Measurements from ENCODE around the gene SIRT4.

Gene SIRT4

DNA sequence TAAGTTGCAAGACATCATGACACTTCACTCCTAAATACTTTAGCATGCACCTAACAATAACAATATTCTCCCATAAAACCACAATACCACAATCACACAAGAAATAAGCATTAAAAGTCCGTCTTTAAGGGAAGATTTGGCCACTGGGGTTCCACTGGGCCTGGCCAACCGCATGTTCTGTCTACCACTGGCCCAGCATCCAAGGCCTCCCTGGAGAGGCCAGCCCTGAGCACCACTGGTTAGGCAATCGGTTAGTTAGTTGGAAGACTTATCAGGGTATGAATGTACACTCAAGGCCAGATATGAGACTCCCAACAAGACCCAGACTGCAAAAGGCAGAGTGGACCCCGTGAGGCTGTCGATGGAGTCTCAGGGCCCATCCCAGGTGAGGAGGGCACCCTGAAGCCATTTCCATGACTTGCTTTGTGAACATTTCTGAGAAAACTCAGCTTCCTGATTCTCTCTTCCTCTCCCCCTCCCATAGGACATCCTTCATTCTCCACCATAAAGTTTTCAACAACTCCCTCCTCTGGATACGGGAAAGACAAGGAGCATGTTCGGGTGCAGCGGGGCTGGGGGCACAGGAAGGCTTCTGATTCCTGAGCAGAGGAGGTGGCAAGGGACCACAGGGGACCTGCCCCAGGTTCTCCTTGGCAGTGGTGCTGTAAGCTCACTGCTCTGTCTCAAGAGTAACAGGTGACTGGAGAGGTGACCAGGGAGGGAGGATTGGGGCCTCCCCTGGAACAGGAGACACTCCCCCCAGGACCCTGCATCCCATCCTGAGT is 42.5 kb upstream of the SIRT4 start:
- no peak overlapping the region for H2BK5ac ChIP-seq (ENCODE audit: low read length)
- H3K27ac ChIP-seq (ENCODE audit: low read depth, low read length) = no peak overlapping the region
- H3K18ac ChIP-seq (ENCODE audit: low read length) = no peak overlapping the region
- peaks cover 13% of the 10 kb centered on the region for H3K79me1 ChIP-seq (ENCODE audit: low read length)
- peaks cover 93% of the 10 kb centered on the region for H3K79me2 ChIP-seq (ENCODE audit: control insufficient read depth, insufficient read depth, low read length)
- DNase-seq = no peak
- H3K9ac ChIP-seq (ENCODE audit: low read length) = peak overlapping the region; percentile 16
- no peak overlapping the region for H3K56ac ChIP-seq (ENCODE audit: low read length)
- H2BK15ac ChIP-seq (replicated peaks; ENCODE audit: low read depth) = no peak overlapping the region
- WGBS (ENCODE audit: extremely low coverage, insufficient coverage, low lambda C conversion rate) = 100% methylated on average over 1 of the region's 8 CpGs
- H3K36me3 ChIP-seq (ENCODE audit: control insufficient read depth, insufficient read depth, low read length) = peaks cover 3% of the 10 kb centered on the region
- no peak overlapping the region for H3K23ac ChIP-seq (ENCODE audit: low read length)
- peaks cover 38% of the 10 kb centered on the region for H3K4me1 ChIP-seq (ENCODE audit: control insufficient read depth, low read depth, low read length)
- H3K4me2 ChIP-seq (ENCODE audit: low read length) = no peak overlapping the region
- H2AK5ac ChIP-seq (ENCODE audit: low read length) = no peak overlapping the region
- no peaks in the 10 kb centered on the region for H3K27me3 ChIP-seq (ENCODE audit: insufficient read depth, low read length, poor library complexity)
- H3K4me3 ChIP-seq (ENCODE audit: low read length) = no peak overlapping the region
- no peak overlapping the region for H3K4ac ChIP-seq (ENCODE audit: low read depth, low read length)
- H4K8ac ChIP-seq (ENCODE audit: low read depth, low read length) = no peak overlapping the region
- no peak overlapping the region for H4K5ac ChIP-seq (ENCODE audit: low read length)
- no peak overlapping the region for H2BK120ac ChIP-seq (ENCODE audit: low read depth, low read length)

DNA sequence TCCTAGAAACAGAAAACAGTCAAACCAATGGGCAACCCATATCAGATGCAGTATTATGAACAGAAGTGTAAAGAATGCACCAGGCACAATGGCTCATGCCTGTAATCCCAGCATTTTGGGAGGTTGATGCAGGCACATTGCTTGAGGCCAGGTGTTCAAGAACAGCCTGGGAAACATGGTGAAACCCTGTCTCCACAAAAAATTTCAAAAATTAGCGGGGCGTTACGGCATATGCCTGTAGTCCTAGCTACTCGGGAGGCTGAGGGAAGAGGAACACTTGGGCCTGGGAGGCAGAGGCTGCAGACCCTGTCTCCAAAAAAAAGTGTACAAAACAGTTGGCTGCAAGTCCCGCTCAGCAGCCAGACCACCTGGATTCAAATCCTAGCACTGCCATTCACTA is 41.5 kb upstream of the SIRT4 start:
- peaks cover 2% of the 10 kb centered on the region for H3K36me3 ChIP-seq (ENCODE audit: control insufficient read depth, insufficient read depth, low read length)
- H3K18ac ChIP-seq (ENCODE audit: low read length) = no peak overlapping the region
- no peak overlapping the region for H2AK5ac ChIP-seq (ENCODE audit: low read length)
- no peak overlapping the region for H3K27ac ChIP-seq (ENCODE audit: low read depth, low read length)
- peaks cover 94% of the 10 kb centered on the region for H3K79me2 ChIP-seq (ENCODE audit: control insufficient read depth, insufficient read depth, low read length)
- H3K79me1 ChIP-seq (ENCODE audit: low read length) = peaks cover 13% of the 10 kb centered on the region
- no peak overlapping the region for H2BK15ac ChIP-seq (replicated peaks; ENCODE audit: low read depth)
- no peak overlapping the region for H3K23ac ChIP-seq (ENCODE audit: low read length)
- H4K5ac ChIP-seq (ENCODE audit: low read length) = no peak overlapping the region
- no peak overlapping the region for H3K4ac ChIP-seq (ENCODE audit: low read depth, low read length)
- H3K27me3 ChIP-seq (ENCODE audit: insufficient read depth, low read length, poor library complexity) = no peaks in the 10 kb centered on the region
- WGBS (ENCODE audit: extremely low coverage, insufficient coverage, low lambda C conversion rate) = no CpG with 5 or more reads among the region's 5 CpGs
- H3K56ac ChIP-seq (ENCODE audit: low read length) = no peak overlapping the region
- H3K4me2 ChIP-seq (ENCODE audit: low read length) = no peak overlapping the region
- H3K9ac ChIP-seq (ENCODE audit: low read length) = no peak overlapping the region
- no peak overlapping the region for H2BK5ac ChIP-seq (ENCODE audit: low read length)
- H3K4me1 ChIP-seq (ENCODE audit: control insufficient read depth, low read depth, low read length) = peaks cover 38% of the 10 kb centered on the region
- no peak overlapping the region for H2BK120ac ChIP-seq (ENCODE audit: low read depth, low read length)
- no peak overlapping the region for H4K8ac ChIP-seq (ENCODE audit: low read depth, low read length)
- no peak overlapping the region for H3K4me3 ChIP-seq (ENCODE audit: low read length)
- DNase-seq = no peak

DNA sequence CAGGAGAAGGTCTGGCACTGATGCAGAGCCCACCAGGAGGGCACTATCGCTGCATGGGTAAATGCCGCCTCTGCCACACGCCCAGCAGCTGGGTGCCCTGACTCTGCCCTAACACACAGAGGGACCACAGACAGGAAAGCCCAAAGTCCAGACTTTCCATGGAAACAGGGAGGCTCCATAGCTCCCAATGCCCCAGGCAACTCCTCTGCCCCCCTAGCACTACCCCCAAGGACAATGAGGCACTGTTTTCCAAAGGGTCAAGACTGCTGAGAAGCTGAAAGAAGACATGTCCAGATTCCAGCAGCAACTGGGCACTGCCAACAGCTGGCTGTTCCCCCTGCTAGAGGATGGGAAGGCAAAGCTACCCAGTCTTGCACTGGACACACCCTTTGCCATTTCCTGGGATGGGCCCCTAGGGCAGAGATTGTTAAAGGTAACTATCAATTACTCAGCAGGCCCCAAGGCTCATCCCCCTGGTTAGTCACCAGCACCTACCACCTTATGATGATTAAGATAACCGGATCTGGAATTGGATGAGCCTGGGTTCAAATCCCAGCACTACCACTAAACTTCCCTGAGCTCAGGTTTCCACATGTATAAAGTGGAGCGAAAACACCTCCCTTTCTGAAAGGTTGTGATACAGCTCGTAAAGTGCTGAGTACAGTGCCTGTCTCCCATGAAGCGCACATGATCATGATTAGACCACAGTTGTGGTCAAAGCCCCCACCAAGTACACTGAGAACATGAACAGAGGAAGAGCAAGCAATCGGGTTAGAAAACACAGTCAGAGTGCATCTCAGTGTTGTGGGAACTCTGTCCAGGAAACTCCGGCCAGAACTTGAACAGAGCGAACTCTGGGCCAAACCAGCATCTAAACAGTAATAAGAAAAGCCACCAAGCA is 39.9 kb upstream of the SIRT4 start:
- Histone ChIP-seq H3K27ac (ENCODE audit: low read depth, low read length) (no peak overlapping the region), H2BK15ac (replicated peaks; ENCODE audit: low read depth) (no peak overlapping the region), H2AK5ac (ENCODE audit: low read length) (no peak overlapping the region), H3K79me1 (ENCODE audit: low read length) (peaks cover 10% of the 10 kb centered on the region), H4K5ac (ENCODE audit: low read length) (no peak overlapping the region), H2BK5ac (ENCODE audit: low read length) (no peak overlapping the region), H3K9ac (ENCODE audit: low read length) (peak overlapping the region; percentile 96), H3K4me3 (ENCODE audit: low read length) (no peak overlapping the region), H3K36me3 (ENCODE audit: control insufficient read depth, insufficient read depth, low read length) (no peaks in the 10 kb centered on the region), H3K79me2 (ENCODE audit: control insufficient read depth, insufficient read depth, low read length) (peaks cover 81% of the 10 kb centered on the region), H3K18ac (ENCODE audit: low read length) (peak overlapping the region; percentile 7), H4K8ac (ENCODE audit: low read depth, low read length) (no peak overlapping the region), H3K4me1 (ENCODE audit: control insufficient read depth, low read depth, low read length) (peaks cover 38% of the 10 kb centered on the region), H3K27me3 (ENCODE audit: insufficient read depth, low read length, poor library complexity) (no peaks in the 10 kb centered on the region), H3K23ac (ENCODE audit: low read length) (peak overlapping the region; percentile 1), H2BK120ac (ENCODE audit: low read depth, low read length) (no peak overlapping the region), H3K56ac (ENCODE audit: low read length) (peak overlapping the region; percentile 99), H3K4ac (ENCODE audit: low read depth, low read length) (no peak overlapping the region), H3K4me2 (ENCODE audit: low read length) (peak overlapping the region; percentile 8)
- no peak for DNase-seq
- no CpG with 5 or more reads among the region's 10 CpGs for WGBS (ENCODE audit: extremely low coverage, insufficient coverage, low lambda C conversion rate)

DNA sequence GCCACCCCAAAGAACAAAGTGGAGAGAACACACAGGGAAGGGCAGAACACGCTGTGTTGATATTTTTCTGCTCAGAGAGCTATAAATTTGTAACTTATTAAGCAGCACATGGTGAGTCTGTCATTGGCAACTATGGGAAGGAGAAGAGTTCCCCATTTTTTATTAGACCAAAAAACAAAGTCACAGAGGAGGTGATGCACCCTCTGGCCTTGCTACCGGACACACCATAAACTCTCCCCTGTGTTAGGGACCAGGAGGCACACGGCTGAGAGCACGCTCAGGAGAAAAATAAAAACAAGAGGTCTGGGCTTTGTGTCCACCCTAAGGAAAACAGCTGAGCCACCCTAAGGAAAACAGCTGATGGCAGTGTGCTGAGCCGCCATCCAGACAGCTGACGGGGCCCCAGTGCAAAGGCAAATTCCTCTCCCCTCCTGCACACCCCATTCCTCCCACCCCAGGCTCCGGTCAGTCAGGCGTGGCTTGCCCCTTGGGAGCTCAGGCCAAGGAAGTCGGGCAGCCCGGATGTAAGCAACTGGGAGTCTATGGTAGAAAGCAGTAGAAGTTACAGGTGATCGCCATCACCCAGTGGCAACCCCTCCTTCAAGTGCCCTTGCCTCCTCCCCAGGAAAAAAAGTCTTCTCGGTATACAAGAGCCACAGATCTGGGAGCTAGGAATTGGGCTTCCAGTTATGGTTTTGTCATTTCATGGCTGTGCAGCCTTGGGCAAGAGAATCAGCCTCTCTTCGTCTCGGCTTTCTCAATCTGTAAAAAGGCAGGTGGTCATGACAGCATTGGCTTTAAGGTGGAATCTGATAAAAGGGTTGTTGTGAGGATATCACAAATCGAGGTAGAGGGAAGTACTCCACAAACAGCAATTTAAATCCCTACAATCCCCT is 39.0 kb upstream of the SIRT4 start:
- Histone ChIP-seq H2BK5ac (ENCODE audit: low read length) (peak overlapping the region; percentile 2), H3K18ac (ENCODE audit: low read length) (peak overlapping the region; percentile 7), H3K4me1 (ENCODE audit: control insufficient read depth, low read depth, low read length) (peaks cover 32% of the 10 kb centered on the region), H3K4ac (ENCODE audit: low read depth, low read length) (no peak overlapping the region), H3K36me3 (ENCODE audit: control insufficient read depth, insufficient read depth, low read length) (no peaks in the 10 kb centered on the region), H2BK120ac (ENCODE audit: low read depth, low read length) (no peak overlapping the region), H4K5ac (ENCODE audit: low read length) (no peak overlapping the region), H3K27me3 (ENCODE audit: insufficient read depth, low read length, poor library complexity) (no peaks in the 10 kb centered on the region), H3K4me3 (ENCODE audit: low read length) (no peak overlapping the region), H3K23ac (ENCODE audit: low read length) (peak overlapping the region; percentile 92), H3K79me1 (ENCODE audit: low read length) (peaks cover 9% of the 10 kb centered on the region), H3K27ac (ENCODE audit: low read depth, low read length) (no peak overlapping the region), H2BK15ac (replicated peaks; ENCODE audit: low read depth) (no peak overlapping the region), H3K4me2 (ENCODE audit: low read length) (peak overlapping the region; percentile 32), H2AK5ac (ENCODE audit: low read length) (no peak overlapping the region), H3K56ac (ENCODE audit: low read length) (peak overlapping the region; percentile 99), H3K9ac (ENCODE audit: low read length) (peak overlapping the region; percentile 96), H3K79me2 (ENCODE audit: control insufficient read depth, insufficient read depth, low read length) (peaks cover 72% of the 10 kb centered on the region), H4K8ac (ENCODE audit: low read depth, low read length) (no peak overlapping the region)
- WGBS (ENCODE audit: extremely low coverage, insufficient coverage, low lambda C conversion rate) = no CpG with 5 or more reads among the region's 15 CpGs
- no peak for DNase-seq

DNA sequence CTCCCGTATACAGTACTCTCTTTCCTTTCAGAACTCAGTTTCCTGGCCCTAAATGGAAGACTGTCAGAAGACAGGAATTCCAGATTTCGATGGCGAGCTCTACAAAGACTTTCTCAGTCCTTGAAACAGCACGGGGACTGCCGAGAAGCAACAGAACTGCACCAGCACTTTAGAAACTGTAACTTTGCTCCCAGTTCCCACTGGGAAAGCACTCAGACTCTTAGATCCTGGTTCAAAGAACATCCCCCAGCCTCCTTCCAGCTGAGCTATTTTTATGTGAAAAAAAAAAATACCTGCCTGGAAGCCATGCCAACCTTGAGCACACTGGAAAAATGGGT is 38.4 kb upstream of the SIRT4 start:
- Histone ChIP-seq H3K4ac (ENCODE audit: low read depth, low read length) (no peak overlapping the region), H3K4me2 (ENCODE audit: low read length) (peak overlapping the region; percentile 32), H4K5ac (ENCODE audit: low read length) (no peak overlapping the region), H2BK15ac (replicated peaks; ENCODE audit: low read depth) (no peak overlapping the region), H3K79me2 (ENCODE audit: control insufficient read depth, insufficient read depth, low read length) (peaks cover 67% of the 10 kb centered on the region), H2AK5ac (ENCODE audit: low read length) (no peak overlapping the region), H3K18ac (ENCODE audit: low read length) (no peak overlapping the region), H3K9ac (ENCODE audit: low read length) (peak overlapping the region; percentile 96), H2BK120ac (ENCODE audit: low read depth, low read length) (no peak overlapping the region), H3K36me3 (ENCODE audit: control insufficient read depth, insufficient read depth, low read length) (no peaks in the 10 kb centered on the region), H3K27me3 (ENCODE audit: insufficient read depth, low read length, poor library complexity) (no peaks in the 10 kb centered on the region), H3K27ac (ENCODE audit: low read depth, low read length) (no peak overlapping the region), H3K4me1 (ENCODE audit: control insufficient read depth, low read depth, low read length) (peaks cover 29% of the 10 kb centered on the region), H4K8ac (ENCODE audit: low read depth, low read length) (no peak overlapping the region), H3K56ac (ENCODE audit: low read length) (peak overlapping the region; percentile 99), H3K4me3 (ENCODE audit: low read length) (no peak overlapping the region), H3K79me1 (ENCODE audit: low read length) (peaks cover 9% of the 10 kb centered on the region), H3K23ac (ENCODE audit: low read length) (no peak overlapping the region), H2BK5ac (ENCODE audit: low read length) (no peak overlapping the region)
- DNase-seq = no peak
- WGBS (ENCODE audit: extremely low coverage, insufficient coverage, low lambda C conversion rate) = no CpG with 5 or more reads among the region's 5 CpGs
